HepG2 (cell line): ENCODE measurements around the gene ITGA7. TPM values are rescaled to one million over a fixed set of nuclear protein-coding genes. Genes with fewer than 3 reads are reported as not detected.

Experiments used
- ATF7-NPFF ChIP-seq: sonication (generic); formaldehyde crosslinking; IDR thresholded peaks from 2 replicates; pipeline ENCODE4 v1.8.1; 2023; ENCODE audit warnings: mild to moderate bottlenecking, low read depth, missing genetic modification reagents, moderate library complexity
- CEBPB ChIP-seq: IDR thresholded peaks from 2 replicates; pipeline ENCODE4 v1.6.1; 2011; ENCODE audit warnings: low read depth, low read length, improper control_type of control experiment, borderline replicate concordance
- FOSL2 ChIP-seq: sonication (generic); formaldehyde crosslinking; IDR thresholded peaks from 2 replicates; pipeline ENCODE4 v1.4.0; 2020; ENCODE audit warnings: missing genetic modification reagents
- FOXP4 ChIP-seq: sonication (generic); formaldehyde crosslinking; IDR thresholded peaks from 2 replicates; pipeline ENCODE4 v1.4.0; 2020; ENCODE audit warnings: missing genetic modification reagents
- HNF4G ChIP-seq, 2 experiments: sonication (generic) in 1 of 2; formaldehyde crosslinking in 1 of 2; IDR thresholded peaks; 2 replicates each; pipeline versions ENCODE4 v1.4.0 to v1.6.1; 2011 to 2020; ENCODE audit warnings: borderline replicate concordance in 2 of 2, low read depth in 2 of 2, mild to moderate bottlenecking in 2 of 2, low read length in 1 of 2, missing genetic modification reagents in 1 of 2, moderate library complexity in 1 of 2
- NFYC ChIP-seq: IDR thresholded peaks from 2 replicates; pipeline ENCODE4 v1.6.1; 2016; ENCODE audit warnings: missing genetic modification reagents, missing compliant biosample characterization
- SIX1 ChIP-seq: sonication (generic); formaldehyde crosslinking; IDR thresholded peaks from 2 replicates; pipeline ENCODE4 v1.4.0; 2020; ENCODE audit warnings: missing genetic modification reagents, borderline replicate concordance
- SOX6 ChIP-seq, 2 experiments: fragments of 450-650 bp in 1 of 2; sonication (generic) in 1 of 2; formaldehyde crosslinking in 1 of 2; IDR thresholded peaks; 2 replicates each; pipeline versions ENCODE4 v1.4.0 to v1.6.1; 2017 to 2020; ENCODE audit warnings: antibody characterized with exemption in 1 of 2, mild to moderate bottlenecking in 1 of 2, missing genetic modification reagents in 1 of 2
- ZFP41 ChIP-seq: sonication (generic); formaldehyde crosslinking; IDR thresholded peaks from 2 replicates; pipeline ENCODE4 v1.4.0; 2020; ENCODE audit warnings: mild to moderate bottlenecking, missing genetic modification reagents, borderline replicate concordance
- ZNF350 ChIP-seq: sonication (generic); formaldehyde crosslinking; IDR thresholded peaks from 2 replicates; pipeline ENCODE4 v1.4.0; 2020; ENCODE audit warnings: mild to moderate bottlenecking, low read depth, missing genetic modification reagents, borderline replicate concordance
- ZNF510 ChIP-seq: sonication (generic); formaldehyde crosslinking; IDR thresholded peaks from 2 replicates; pipeline ENCODE4 v1.4.0; 2020; ENCODE audit warnings: low read depth, mild to moderate bottlenecking, missing genetic modification reagents
- ZNF609 ChIP-seq: sonication (generic); formaldehyde crosslinking; IDR thresholded peaks from 2 replicates; pipeline ENCODE4 v1.4.0; 2020; ENCODE audit warnings: mild to moderate bottlenecking, missing genetic modification reagents, borderline replicate concordance
- ZNF703 ChIP-seq: sonication (generic); formaldehyde crosslinking; IDR thresholded peaks from 2 replicates; pipeline ENCODE4 v1.5.1; 2020; ENCODE audit warnings: missing genetic modification reagents, mild to moderate bottlenecking, moderate library complexity, borderline replicate concordance
- polyA plus RNA-seq, 8 experiments: library from polyadenylated mRNA; depleted of rRNA in 3 of 8; stranded (reverse) in 7 of 8; unstranded in 1 of 8; fragments of >200 nt; fragmentation: Illumina TruSeq in 4 of 8; extraction: Trizol in 4 of 8; gene quantifications; 2 replicates each; pipeline versions ENCODE4 v1.2.1 to v1.2.3, GENCODE V29; 2011 to 2016; ENCODE audit warnings: low read depth in 4 of 8, missing spikeins in 1 of 8, mixed read lengths in 1 of 8; ENCODE audit not compliant: insufficient read depth in 1 of 8
- total RNA-seq, 5 experiments: library from RNA; depleted of rRNA; stranded (reverse); fragments of >200 nt; fragmentation: Illumina TruSeq; extraction: Trizol; gene quantifications; 2 replicates each; pipeline ENCODE4 v1.2.3, GENCODE V29; 2016; ENCODE audit warnings: low read depth in 1 of 5
- TF ChIP-seq, protein P1 (sequence below): sonication (generic); formaldehyde crosslinking; conservative IDR thresholded peaks from 2 replicates; pipeline ENCODE4 v1.4.0; 2020; ENCODE audit warnings: mild to moderate bottlenecking, missing genetic modification reagents, moderate library complexity

Gene ITGA7
- total and polyA plus RNA-seq, 2 of the 13 experiments (the other 11 are each of a cell fraction or from before 2014, with no cell fraction given): 0.65 to 0.75 TPM

DNA sequence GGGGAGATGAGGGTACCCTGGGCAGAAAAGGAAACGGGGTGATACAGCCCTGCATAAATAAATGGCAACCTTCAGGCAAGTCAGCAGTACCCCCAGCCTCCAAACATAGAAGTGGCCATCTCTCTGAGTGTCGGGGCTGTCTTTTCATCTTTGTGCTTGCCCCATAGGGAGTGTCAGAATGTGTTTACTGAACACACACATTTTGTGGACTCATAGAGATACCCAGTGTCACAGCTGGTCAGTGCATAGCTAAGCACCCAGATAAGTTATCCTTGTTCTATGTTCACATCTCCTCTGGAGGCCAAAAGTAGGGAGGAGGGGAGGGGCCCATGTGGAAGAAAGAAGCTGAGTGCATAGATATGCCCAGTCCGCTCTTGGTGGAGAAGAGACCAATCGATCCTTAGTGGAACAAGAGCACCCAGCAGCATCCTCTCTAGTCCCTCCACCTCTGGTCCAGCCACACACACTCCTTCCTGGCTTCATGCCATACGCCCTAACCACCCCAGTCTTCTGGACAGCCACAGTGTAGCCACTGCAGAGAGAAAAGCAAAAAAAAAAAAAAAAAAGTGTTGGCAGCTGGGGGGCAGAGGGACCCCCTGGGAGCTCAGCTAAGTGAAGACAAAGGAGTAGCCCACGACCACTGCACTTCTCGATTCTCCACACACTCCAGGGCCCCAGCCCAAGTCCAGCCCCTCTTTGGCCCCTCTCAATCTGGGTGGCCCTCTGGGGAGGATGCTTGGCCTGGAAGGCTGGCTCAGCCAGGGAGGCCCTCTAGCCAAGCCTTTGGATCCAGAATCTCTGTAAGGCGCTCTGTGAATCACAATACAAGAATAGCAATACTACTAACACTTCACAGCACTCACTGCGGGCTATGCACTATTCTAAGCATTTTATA, 2.6 kb downstream of the ITGA7 start (continued):
- TF ChIP-seq ZNF609 (0 out of 2 replicates have a peak, but pooled peaks have one; percentile 63), SIX1 (CRISPR knock-in tag) (no peak), ZNF510 (CRISPR knock-in tag) (no peak), CEBPB (peak; percentile 26; the same call in 1 of the 2 replicates), ATF7-NPFF (CRISPR knock-in tag) (no peak), FOXP4 (CRISPR knock-in tag) (peak; percentile 61), HNF4G (IDR thresholded peaks at IDR 0.05; ENCODE audit: borderline replicate concordance, low read depth, low read length) (peak; percentile 21; the same call in 1 of the 2 replicates), HNF4G (CRISPR knock-in tag; IDR thresholded peaks at IDR 0.05; ENCODE audit: borderline replicate concordance, low read depth) (no peak), ZNF703 (CRISPR knock-in tag) (no peak), SOX6 (IDR thresholded peaks at IDR 0.05) (no peak), SOX6 (CRISPR knock-in tag; IDR thresholded peaks at IDR 0.05) (peak; percentile 41; the same call in 1 of the 2 replicates), NFYC (CRISPR knock-in tag) (no peak), ZNF350 (CRISPR knock-in tag) (no peak), ZFP41 (CRISPR knock-in tag) (no peak), FOSL2 (CRISPR knock-in tag) (peak; percentile 53; the same call in 1 of the 2 replicates)
- TF ChIP-seq, protein P1, sequence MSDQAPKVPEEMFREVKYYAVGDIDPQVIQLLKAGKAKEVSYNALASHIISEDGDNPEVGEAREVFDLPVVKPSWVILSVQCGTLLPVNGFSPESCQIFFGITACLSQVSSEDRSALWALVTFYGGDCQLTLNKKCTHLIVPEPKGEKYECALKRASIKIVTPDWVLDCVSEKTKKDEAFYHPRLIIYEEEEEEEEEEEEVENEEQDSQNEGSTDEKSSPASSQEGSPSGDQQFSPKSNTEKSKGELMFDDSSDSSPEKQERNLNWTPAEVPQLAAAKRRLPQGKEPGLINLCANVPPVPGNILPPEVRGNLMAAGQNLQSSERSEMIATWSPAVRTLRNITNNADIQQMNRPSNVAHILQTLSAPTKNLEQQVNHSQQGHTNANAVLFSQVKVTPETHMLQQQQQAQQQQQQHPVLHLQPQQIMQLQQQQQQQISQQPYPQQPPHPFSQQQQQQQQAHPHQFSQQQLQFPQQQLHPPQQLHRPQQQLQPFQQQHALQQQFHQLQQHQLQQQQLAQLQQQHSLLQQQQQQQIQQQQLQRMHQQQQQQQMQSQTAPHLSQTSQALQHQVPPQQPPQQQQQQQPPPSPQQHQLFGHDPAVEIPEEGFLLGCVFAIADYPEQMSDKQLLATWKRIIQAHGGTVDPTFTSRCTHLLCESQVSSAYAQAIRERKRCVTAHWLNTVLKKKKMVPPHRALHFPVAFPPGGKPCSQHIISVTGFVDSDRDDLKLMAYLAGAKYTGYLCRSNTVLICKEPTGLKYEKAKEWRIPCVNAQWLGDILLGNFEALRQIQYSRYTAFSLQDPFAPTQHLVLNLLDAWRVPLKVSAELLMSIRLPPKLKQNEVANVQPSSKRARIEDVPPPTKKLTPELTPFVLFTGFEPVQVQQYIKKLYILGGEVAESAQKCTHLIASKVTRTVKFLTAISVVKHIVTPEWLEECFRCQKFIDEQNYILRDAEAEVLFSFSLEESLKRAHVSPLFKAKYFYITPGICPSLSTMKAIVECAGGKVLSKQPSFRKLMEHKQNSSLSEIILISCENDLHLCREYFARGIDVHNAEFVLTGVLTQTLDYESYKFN (CRISPR knock-in tag): 0 out of 2 replicates have a peak, but pooled peaks have one; percentile 26
